ENCODE data around the gene TMEM170A. TPM values are rescaled to one million over a fixed set of nuclear protein-coding genes. Genes with fewer than 3 reads are reported as not detected.
A peak's percentile ranks its signal among the peaks of the same experiment; 100 is the strongest.

The TMEM170A gene
- total RNA-seq, 1 experiment from 2014 or later = 45.6 TPM

DNA sequence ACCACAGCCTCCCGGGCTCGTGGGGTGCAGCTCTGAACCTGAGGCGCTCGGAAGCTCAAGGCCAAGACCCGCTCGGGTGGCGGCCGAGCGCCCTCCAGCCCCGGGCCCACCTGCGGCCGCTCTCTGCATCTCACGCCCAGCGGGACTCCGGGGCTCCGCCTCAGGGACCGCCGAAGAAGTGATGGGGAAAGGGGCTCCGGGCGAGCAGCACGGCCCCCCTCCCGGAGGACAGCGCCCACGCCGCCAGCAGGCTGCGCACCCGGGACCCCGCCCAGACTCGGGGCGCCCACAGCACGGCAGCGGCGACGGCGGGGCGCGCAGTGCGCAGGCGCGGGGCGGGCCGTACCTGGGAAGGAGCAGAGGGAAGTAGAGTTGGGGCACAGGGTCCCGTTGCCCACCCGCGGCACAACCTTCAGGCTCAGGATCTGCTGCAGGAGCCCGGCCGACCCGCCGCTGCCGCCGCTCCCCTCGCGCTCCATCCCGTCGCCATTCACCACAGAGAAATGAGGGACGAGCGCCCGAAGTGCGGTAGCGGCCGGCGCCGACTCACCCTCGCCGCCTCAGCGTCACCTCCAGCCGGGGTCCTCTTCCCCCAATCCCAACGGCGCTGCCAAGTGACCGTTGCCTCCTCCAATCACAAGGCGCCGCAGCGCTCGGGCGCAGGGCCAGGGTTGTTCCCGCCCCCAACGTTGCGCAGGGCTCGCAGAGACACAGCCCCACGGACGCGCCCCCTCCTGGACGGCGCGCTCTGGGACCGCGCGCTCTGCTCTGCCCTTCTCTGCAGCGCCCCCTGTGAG, at the start of gene TMEM170A (continued):
- TF ChIP-seq GABPB1 (CRISPR knock-in tag; IDR thresholded peaks at IDR 0.05) = peak; percentile 43
- TF ChIP-seq, protein P1, sequence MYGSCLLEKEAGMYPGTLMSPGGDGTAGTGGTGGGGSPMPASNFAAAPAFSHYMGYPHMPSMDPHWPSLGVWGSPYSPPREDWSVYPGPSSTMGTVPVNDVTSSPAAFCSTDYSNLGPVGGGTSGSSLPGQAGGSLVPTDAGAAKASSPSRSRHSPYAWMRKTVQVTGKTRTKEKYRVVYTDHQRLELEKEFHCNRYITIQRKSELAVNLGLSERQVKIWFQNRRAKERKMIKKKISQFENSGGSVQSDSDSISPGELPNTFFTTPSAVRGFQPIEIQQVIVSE (CRISPR knock-in tag; IDR thresholded peaks at IDR 0.05; ENCODE audit: borderline replicate concordance) = no peak
- TF ChIP-seq EMX1 (CRISPR knock-in tag; IDR thresholded peaks at IDR 0.05) = no peak
- TF ChIP-seq RORB (CRISPR knock-in tag; IDR thresholded peaks at IDR 0.05) = no peak
- TF ChIP-seq, protein P2, sequence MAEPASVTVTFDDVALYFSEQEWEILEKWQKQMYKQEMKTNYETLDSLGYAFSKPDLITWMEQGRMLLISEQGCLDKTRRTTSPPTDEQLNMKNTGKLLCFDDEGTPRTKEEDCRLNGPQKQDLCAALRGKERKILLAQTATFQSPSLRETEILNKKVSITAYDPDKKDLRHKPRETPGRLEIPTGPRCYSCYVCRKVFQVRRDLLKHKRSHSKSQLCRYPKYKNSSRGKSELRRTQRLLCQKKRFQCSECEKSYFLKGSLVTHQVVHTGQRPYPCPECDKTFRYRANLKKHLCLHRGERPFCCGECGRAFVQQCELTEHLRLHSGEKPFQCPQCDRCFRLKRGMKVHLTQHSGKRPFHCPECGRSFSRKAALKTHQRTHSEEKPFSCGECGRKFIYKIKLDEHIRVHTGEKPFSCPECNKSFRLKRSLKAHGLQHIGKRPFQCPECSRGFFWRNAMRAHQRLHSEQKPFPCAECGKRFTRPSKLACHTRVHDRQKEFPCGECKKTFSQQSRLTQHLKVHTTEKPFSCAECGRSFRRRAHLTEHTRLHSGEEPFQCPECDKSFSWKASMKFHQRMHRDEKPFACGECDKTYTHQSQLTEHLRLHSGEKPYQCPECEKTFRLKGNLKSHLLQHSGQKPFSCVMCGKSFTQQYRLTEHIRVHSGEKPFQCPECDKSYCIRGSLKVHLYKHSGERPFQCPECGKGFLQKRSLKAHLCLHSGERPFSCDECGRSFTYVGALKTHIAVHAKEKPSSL (CRISPR knock-in tag; conservative IDR thresholded peaks at IDR 0.05) = no peak
- peak; percentile 50; the same call in 1 of the 2 replicates for TF ChIP-seq FOXK1 (CRISPR knock-in tag; IDR thresholded peaks at IDR 0.05)
- no peak for TF ChIP-seq NR2C2 (CRISPR knock-in tag; IDR thresholded peaks at IDR 0.05)
- TF ChIP-seq TP53 (CRISPR knock-in tag; IDR thresholded peaks at IDR 0.05) = peak; percentile 76; the same call in 1 of the 2 replicates
- TF ChIP-seq CREM (CRISPR knock-in tag; IDR thresholded peaks at IDR 0.05) = peak; percentile 72; the same call in 1 of the 2 replicates
- TF ChIP-seq, protein P3, sequence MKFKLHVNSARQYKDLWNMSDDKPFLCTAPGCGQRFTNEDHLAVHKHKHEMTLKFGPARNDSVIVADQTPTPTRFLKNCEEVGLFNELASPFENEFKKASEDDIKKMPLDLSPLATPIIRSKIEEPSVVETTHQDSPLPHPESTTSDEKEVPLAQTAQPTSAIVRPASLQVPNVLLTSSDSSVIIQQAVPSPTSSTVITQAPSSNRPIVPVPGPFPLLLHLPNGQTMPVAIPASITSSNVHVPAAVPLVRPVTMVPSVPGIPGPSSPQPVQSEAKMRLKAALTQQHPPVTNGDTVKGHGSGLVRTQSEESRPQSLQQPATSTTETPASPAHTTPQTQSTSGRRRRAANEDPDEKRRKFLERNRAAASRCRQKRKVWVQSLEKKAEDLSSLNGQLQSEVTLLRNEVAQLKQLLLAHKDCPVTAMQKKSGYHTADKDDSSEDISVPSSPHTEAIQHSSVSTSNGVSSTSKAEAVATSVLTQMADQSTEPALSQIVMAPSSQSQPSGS (CRISPR knock-in tag; IDR thresholded peaks at IDR 0.05; ENCODE audit: borderline replicate concordance, low read depth) = no peak
- TF ChIP-seq, protein P4, sequence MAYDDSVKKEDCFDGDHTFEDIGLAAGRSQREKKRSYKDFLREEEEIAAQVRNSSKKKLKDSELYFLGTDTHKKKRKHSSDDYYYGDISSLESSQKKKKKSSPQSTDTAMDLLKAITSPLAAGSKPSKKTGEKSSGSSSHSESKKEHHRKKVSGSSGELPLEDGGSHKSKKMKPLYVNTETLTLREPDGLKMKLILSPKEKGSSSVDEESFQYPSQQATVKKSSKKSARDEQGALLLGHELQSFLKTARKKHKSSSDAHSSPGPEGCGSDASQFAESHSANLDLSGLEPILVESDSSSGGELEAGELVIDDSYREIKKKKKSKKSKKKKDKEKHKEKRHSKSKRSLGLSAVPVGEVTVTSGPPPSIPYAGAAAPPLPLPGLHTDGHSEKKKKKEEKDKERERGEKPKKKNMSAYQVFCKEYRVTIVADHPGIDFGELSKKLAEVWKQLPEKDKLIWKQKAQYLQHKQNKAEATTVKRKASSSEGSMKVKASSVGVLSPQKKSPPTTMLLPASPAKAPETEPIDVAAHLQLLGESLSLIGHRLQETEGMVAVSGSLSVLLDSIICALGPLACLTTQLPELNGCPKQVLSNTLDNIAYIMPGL (CRISPR knock-in tag; IDR thresholded peaks at IDR 0.05) = peak; percentile 97
- TF ChIP-seq, protein P5, sequence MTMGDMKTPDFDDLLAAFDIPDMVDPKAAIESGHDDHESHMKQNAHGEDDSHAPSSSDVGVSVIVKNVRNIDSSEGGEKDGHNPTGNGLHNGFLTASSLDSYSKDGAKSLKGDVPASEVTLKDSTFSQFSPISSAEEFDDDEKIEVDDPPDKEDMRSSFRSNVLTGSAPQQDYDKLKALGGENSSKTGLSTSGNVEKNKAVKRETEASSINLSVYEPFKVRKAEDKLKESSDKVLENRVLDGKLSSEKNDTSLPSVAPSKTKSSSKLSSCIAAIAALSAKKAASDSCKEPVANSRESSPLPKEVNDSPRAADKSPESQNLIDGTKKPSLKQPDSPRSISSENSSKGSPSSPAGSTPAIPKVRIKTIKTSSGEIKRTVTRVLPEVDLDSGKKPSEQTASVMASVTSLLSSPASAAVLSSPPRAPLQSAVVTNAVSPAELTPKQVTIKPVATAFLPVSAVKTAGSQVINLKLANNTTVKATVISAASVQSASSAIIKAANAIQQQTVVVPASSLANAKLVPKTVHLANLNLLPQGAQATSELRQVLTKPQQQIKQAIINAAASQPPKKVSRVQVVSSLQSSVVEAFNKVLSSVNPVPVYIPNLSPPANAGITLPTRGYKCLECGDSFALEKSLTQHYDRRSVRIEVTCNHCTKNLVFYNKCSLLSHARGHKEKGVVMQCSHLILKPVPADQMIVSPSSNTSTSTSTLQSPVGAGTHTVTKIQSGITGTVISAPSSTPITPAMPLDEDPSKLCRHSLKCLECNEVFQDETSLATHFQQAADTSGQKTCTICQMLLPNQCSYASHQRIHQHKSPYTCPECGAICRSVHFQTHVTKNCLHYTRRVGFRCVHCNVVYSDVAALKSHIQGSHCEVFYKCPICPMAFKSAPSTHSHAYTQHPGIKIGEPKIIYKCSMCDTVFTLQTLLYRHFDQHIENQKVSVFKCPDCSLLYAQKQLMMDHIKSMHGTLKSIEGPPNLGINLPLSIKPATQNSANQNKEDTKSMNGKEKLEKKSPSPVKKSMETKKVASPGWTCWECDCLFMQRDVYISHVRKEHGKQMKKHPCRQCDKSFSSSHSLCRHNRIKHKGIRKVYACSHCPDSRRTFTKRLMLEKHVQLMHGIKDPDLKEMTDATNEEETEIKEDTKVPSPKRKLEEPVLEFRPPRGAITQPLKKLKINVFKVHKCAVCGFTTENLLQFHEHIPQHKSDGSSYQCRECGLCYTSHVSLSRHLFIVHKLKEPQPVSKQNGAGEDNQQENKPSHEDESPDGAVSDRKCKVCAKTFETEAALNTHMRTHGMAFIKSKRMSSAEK (CRISPR knock-in tag; IDR thresholded peaks at IDR 0.05; ENCODE audit: borderline replicate concordance) = no peak
- TF ChIP-seq, protein P6, sequence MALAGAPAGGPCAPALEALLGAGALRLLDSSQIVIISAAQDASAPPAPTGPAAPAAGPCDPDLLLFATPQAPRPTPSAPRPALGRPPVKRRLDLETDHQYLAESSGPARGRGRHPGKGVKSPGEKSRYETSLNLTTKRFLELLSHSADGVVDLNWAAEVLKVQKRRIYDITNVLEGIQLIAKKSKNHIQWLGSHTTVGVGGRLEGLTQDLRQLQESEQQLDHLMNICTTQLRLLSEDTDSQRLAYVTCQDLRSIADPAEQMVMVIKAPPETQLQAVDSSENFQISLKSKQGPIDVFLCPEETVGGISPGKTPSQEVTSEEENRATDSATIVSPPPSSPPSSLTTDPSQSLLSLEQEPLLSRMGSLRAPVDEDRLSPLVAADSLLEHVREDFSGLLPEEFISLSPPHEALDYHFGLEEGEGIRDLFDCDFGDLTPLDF (CRISPR knock-in tag; IDR thresholded peaks at IDR 0.05) = no peak
- TF ChIP-seq, protein P7, sequence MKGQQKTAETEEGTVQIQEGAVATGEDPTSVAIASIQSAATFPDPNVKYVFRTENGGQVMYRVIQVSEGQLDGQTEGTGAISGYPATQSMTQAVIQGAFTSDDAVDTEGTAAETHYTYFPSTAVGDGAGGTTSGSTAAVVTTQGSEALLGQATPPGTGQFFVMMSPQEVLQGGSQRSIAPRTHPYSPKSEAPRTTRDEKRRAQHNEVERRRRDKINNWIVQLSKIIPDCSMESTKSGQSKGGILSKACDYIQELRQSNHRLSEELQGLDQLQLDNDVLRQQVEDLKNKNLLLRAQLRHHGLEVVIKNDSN (CRISPR knock-in tag; IDR thresholded peaks at IDR 0.05) = no peak
- no peak for TF ChIP-seq ZNF263 (CRISPR knock-in tag; IDR thresholded peaks at IDR 0.05; ENCODE audit: low read depth)
- TF ChIP-seq OVOL2 (CRISPR knock-in tag; IDR thresholded peaks at IDR 0.05; ENCODE audit: borderline replicate concordance) = no peak
- no peak for TF ChIP-seq HMGA2 (CRISPR knock-in tag; IDR thresholded peaks at IDR 0.05)
- TF ChIP-seq, protein P8, sequence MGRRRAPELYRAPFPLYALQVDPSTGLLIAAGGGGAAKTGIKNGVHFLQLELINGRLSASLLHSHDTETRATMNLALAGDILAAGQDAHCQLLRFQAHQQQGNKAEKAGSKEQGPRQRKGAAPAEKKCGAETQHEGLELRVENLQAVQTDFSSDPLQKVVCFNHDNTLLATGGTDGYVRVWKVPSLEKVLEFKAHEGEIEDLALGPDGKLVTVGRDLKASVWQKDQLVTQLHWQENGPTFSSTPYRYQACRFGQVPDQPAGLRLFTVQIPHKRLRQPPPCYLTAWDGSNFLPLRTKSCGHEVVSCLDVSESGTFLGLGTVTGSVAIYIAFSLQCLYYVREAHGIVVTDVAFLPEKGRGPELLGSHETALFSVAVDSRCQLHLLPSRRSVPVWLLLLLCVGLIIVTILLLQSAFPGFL (CRISPR knock-in tag; IDR thresholded peaks at IDR 0.05; ENCODE audit: borderline replicate concordance) = no peak; the same call in 1 of the 2 replicates
- TF ChIP-seq, protein P9, sequence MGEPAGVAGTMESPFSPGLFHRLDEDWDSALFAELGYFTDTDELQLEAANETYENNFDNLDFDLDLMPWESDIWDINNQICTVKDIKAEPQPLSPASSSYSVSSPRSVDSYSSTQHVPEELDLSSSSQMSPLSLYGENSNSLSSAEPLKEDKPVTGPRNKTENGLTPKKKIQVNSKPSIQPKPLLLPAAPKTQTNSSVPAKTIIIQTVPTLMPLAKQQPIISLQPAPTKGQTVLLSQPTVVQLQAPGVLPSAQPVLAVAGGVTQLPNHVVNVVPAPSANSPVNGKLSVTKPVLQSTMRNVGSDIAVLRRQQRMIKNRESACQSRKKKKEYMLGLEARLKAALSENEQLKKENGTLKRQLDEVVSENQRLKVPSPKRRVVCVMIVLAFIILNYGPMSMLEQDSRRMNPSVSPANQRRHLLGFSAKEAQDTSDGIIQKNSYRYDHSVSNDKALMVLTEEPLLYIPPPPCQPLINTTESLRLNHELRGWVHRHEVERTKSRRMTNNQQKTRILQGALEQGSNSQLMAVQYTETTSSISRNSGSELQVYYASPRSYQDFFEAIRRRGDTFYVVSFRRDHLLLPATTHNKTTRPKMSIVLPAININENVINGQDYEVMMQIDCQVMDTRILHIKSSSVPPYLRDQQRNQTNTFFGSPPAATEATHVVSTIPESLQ (CRISPR knock-in tag; IDR thresholded peaks at IDR 0.05) = no peak

All from WTC11 (cell line).